GM18907 (cell line): ENCODE data around the gene VPS26A.

Source experiments
- ATAC-seq: cut with Tn5 transposase; IDR thresholded peaks from one replicate; pipeline ENCODE4 v1.9.1; 2021; ENCODE audit warnings: mild to moderate bottlenecking, moderate library complexity; ENCODE audit not compliant: unreplicated experiment

VPS26A gene

GRCh38 chr10:69218831-69219230 is 94.9 kb downstream of the VPS26A start:
- ATAC-seq, result no peak

GRCh38 chr10:69220041-69220451 is 96.1 kb downstream of the VPS26A start, which contains the start of gene HKDC1:
Gene HKDC1, plus strand, starts transcription at chr10:69220332. Its CDS starts 104 bp downstream, at chr10:69220436.
- ATAC-seq, result no peak

GRCh38 chr10:69220507-69220906 is 96.5 kb downstream of the VPS26A start:
- no peak for ATAC-seq
